ENCODE results near the gene PPM1J.
A peak's percentile ranks its signal among the peaks of the same experiment; 100 is the strongest.

The PPM1J gene

DNA sequence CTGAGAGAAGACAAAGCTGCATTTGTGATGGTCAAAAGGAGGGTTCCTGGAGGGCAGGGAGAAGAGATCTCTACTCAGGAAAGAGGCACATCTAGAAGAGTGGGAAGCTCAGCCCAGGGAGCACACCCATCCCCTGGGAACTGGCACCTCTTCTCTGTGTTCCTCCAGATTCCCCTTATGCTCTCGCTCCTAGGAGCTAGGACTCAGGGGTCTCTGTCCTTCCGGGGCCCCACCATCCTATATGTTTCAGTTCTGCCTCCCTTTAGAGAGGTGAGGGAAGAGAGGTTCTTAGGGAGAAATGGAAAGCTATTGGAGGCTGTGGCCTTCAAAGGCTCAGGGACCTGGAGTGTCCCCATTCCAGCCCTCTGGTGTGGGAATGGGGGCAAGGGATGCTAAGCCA, 4.6 kb upstream of the PPM1J start:
- Histone ChIP-seq H3K27me3 (ENCODE audit: low read depth, low read length) (peaks cover 7% of the 10 kb centered on the region; the same call in 1 of the 2 replicates), H3K4me3 (ENCODE audit: low read length) (no peak overlapping the region), H3K4me2 (ENCODE audit: low read length) (no peak overlapping the region), H3K9me3 (ENCODE audit: insufficient read depth, low read length) (no peaks in the 10 kb centered on the region), H3K4me1 (ENCODE audit: low read length) (peaks cover 25% of the 10 kb centered on the region), H2AFZ (ENCODE audit: low read depth, low read length) (no peak overlapping the region), H4K20me1 (ENCODE audit: insufficient read depth, low read length) (no peaks in the 10 kb centered on the region), H3K79me2 (ENCODE audit: low read length) (no peaks in the 10 kb centered on the region), H3K27ac (ENCODE audit: low read length) (no peak overlapping the region), H3K9ac (ENCODE audit: low read length) (no peak overlapping the region), H3K36me3 (replicated peaks; ENCODE audit: low read depth, low read length) (no peaks in the 10 kb centered on the region)
- no peak for TF ChIP-seq EZH2phosphoT487 (IDR thresholded peaks at IDR 0.05; ENCODE audit: low read depth)
- no peak for TF ChIP-seq CTCF (IDR thresholded peaks at IDR 0.05; ENCODE audit: low read depth, low read length)

GRCh38 chr1:112718691-112719418, 3.7 kb upstream of the PPM1J start:
- TF ChIP-seq CTCF (IDR thresholded peaks at IDR 0.05; ENCODE audit: low read depth, low read length) (peak; percentile 70), EZH2phosphoT487 (IDR thresholded peaks at IDR 0.05; ENCODE audit: low read depth) (no peak)
- H3K9me3 ChIP-seq (ENCODE audit: insufficient read depth, low read length): no peaks in the 10 kb centered on the region
- H3K27me3 ChIP-seq (ENCODE audit: low read depth, low read length): peaks cover 7% of the 10 kb centered on the region; the same call in 1 of the 2 replicates
- no peak overlapping the region for H3K9ac ChIP-seq (ENCODE audit: low read length)
- no peak overlapping the region for H3K27ac ChIP-seq (ENCODE audit: low read length)
- H3K79me2 ChIP-seq (ENCODE audit: low read length): no peaks in the 10 kb centered on the region
- peak overlapping the region; percentile 66 for H3K4me3 ChIP-seq (ENCODE audit: low read length)
- H3K4me1 ChIP-seq (ENCODE audit: low read length): peaks cover 29% of the 10 kb centered on the region
- no peak overlapping the region for H2AFZ ChIP-seq (ENCODE audit: low read depth, low read length)
- H3K36me3 ChIP-seq (replicated peaks; ENCODE audit: low read depth, low read length): no peaks in the 10 kb centered on the region
- no peaks in the 10 kb centered on the region for H4K20me1 ChIP-seq (ENCODE audit: insufficient read depth, low read length)
- H3K4me2 ChIP-seq (ENCODE audit: low read length): peak overlapping the region; percentile 76

DNA sequence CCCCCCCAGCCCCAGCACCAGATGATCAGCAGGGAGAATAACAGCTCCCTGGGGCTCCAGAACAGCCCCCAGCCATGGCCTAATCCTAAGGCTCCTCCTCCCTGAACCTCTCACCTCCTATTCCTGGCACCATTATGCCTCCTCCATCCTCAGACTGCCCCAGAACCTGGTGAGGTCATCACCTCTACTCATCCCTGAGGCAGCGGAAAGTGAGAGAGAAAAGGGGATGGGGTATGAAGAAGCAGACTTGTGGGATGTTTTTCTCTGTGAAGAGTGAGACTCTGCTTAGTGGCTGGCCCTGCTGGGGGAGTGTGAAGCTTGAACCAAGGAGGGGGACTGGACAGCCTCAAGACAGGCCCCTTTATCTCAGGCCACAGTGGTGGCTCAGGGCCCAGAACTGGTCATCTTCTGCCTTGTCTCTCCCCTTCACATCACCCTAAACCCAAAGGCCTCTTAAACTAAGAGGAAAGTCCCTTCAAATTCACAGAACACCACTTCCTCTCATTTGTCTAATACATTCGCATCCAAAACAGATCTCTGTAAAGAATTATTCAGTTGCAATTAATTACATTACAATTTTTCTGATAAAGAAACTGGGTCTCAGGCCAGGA, 2.2 kb upstream of the PPM1J start:
- no peaks in the 10 kb centered on the region for H3K36me3 ChIP-seq (replicated peaks; ENCODE audit: low read depth, low read length)
- H3K27me3 ChIP-seq (ENCODE audit: low read depth, low read length): peaks cover 7% of the 10 kb centered on the region; the same call in 1 of the 2 replicates
- H3K27ac ChIP-seq (ENCODE audit: low read length): no peak overlapping the region
- TF ChIP-seq CTCF (IDR thresholded peaks at IDR 0.05; ENCODE audit: low read depth, low read length): no peak
- no peak for TF ChIP-seq EZH2phosphoT487 (IDR thresholded peaks at IDR 0.05; ENCODE audit: low read depth)
- no peak overlapping the region; the same call in 1 of the 2 replicates for H3K9ac ChIP-seq (ENCODE audit: low read length)
- no peaks in the 10 kb centered on the region for H3K9me3 ChIP-seq (ENCODE audit: insufficient read depth, low read length)
- no peak overlapping the region for H3K4me3 ChIP-seq (ENCODE audit: low read length)
- no peak overlapping the region for H2AFZ ChIP-seq (ENCODE audit: low read depth, low read length)
- peaks cover 36% of the 10 kb centered on the region for H3K4me1 ChIP-seq (ENCODE audit: low read length)
- H3K79me2 ChIP-seq (ENCODE audit: low read length): no peaks in the 10 kb centered on the region
- peak overlapping the region; percentile 43 for H3K4me2 ChIP-seq (ENCODE audit: low read length)
- no peaks in the 10 kb centered on the region for H4K20me1 ChIP-seq (ENCODE audit: insufficient read depth, low read length)

- Histone ChIP-seq H3K4me1 (ENCODE audit: low read length) (peaks cover 36% of the 10 kb centered on the region), H3K27ac (ENCODE audit: low read length) (no peak overlapping the region), H3K36me3 (replicated peaks; ENCODE audit: low read depth, low read length) (no peaks in the 10 kb centered on the region), H3K79me2 (ENCODE audit: low read length) (no peaks in the 10 kb centered on the region), H3K9ac (ENCODE audit: low read length) (peak overlapping the region; percentile 37), H3K4me2 (ENCODE audit: low read length) (peak overlapping the region; percentile 89), H3K9me3 (ENCODE audit: insufficient read depth, low read length) (no peaks in the 10 kb centered on the region), H3K4me3 (ENCODE audit: low read length) (peak overlapping the region; percentile 95), H2AFZ (ENCODE audit: low read depth, low read length) (no peak overlapping the region), H3K27me3 (ENCODE audit: low read depth, low read length) (peaks cover 7% of the 10 kb centered on the region; the same call in 1 of the 2 replicates), H4K20me1 (ENCODE audit: insufficient read depth, low read length) (no peaks in the 10 kb centered on the region)
- TF ChIP-seq CTCF (IDR thresholded peaks at IDR 0.05; ENCODE audit: low read depth, low read length) (peak; percentile 82), EZH2phosphoT487 (IDR thresholded peaks at IDR 0.05; ENCODE audit: low read depth) (no peak)
These were observed 1.1 kb upstream of the PPM1J start for GRCh38 chr1:112716133-112716720.
